ENCODE results near the gene RTP2. TPM values are rescaled to one million over a fixed set of nuclear protein-coding genes. Genes with fewer than 3 reads are reported as not detected.

Gene RTP2
- total RNA-seq, 4 donors from 2014 or later, result not detected

DNA sequence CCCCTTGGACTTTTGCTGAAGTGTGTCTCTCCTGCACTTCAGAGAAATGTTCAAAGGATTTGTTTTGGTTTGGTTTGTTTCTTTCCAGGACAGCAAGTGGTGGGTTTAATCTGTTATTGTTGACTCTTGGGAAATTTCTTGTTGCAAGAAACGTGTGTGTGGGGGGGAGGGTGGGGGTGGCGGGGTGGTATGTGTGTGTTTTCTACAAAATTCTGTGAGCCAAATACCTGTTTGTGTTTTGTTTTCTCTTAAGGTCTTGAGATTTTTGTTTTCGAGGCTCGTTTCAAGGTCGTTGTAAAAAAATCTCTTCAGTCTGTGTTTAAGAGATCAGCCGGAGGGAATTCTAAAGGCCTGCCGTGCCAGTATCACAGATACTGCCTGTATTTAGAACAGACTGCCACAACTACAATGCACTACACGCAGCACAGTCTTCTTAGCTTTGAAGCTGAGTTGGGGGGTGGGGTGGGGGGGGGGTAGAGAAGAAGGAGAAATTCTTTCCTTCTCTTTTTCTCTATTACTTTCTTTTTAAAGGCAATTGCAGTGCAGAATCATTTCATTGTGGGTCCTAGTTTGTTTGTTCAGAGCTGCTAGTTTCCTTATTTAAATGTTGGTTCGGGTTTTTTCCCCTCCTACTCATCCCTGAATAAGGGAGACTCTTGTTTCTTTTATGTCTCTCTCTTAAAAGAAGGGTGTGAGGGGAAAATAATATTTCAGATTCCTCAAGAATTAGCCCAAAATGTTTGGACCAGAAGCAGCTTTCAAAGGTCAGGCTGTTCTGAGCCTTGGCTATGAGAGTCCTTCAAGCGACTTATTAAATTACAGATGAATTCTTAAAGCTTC, 44.3 kb upstream of the RTP2 start:
- peak overlapping the region; percentile 69 to 82 (median 74) for H3K4me3 ChIP-seq
- no peaks in the 10 kb centered on the region for H3K9me3 ChIP-seq
- peaks cover 17 to 76% (median 39%) of the 10 kb centered on the region in 3 donors for H3K4me1 ChIP-seq
- intact Hi-C loops (cut with DNase I), result loop anchor here (10.0 kb wide), 1 partner anchor 308 kb away; no protein-coding TSS in a partner anchor
- no peaks in the 10 kb centered on the region for H3K36me3 ChIP-seq
- peak overlapping the region; percentile 96 to 99 (median 98) for H3K27ac ChIP-seq
- WGBS, 2 donors, result 11 to 18% methylated on average over 10 of the region's 10 CpGs
- no peaks in the 10 kb centered on the region for H3K27me3 ChIP-seq
- TF ChIP-seq, protein P1, sequence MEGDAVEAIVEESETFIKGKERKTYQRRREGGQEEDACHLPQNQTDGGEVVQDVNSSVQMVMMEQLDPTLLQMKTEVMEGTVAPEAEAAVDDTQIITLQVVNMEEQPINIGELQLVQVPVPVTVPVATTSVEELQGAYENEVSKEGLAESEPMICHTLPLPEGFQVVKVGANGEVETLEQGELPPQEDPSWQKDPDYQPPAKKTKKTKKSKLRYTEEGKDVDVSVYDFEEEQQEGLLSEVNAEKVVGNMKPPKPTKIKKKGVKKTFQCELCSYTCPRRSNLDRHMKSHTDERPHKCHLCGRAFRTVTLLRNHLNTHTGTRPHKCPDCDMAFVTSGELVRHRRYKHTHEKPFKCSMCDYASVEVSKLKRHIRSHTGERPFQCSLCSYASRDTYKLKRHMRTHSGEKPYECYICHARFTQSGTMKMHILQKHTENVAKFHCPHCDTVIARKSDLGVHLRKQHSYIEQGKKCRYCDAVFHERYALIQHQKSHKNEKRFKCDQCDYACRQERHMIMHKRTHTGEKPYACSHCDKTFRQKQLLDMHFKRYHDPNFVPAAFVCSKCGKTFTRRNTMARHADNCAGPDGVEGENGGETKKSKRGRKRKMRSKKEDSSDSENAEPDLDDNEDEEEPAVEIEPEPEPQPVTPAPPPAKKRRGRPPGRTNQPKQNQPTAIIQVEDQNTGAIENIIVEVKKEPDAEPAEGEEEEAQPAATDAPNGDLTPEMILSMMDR (IDR thresholded peaks at IDR 0.05), result no peak
- TF ChIP-seq POLR2A (IDR thresholded peaks at IDR 0.05), result no peak
- no peak for DNase-seq

DNA sequence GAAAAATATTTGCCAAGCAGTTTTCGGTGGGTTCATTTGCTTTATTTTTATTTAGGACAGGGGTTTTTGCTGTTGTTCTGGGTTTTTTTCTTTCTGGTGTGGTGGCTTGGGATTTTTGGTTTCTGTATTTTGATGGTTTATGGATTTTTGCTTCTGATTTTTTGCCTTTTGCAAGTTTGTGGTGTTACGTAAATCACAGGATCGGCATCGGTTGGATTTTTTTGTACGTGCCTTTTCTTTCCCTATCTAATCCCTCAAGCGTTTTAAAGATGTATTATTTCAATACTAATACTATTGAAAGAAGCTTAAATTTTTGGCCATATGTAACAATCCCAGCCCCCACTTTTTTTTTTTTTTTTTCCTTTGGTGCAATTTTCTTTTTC, 43.7 kb upstream of the RTP2 start:
- intact Hi-C loops (cut with DNase I), result loop anchor here (10.0 kb wide), 1 partner anchor 309 kb away; no protein-coding TSS in a partner anchor
- Histone ChIP-seq H3K27me3 (no peaks in the 10 kb centered on the region), H3K36me3 (no peaks in the 10 kb centered on the region), H3K4me1 (peaks cover 17 to 76% (median 37%) of the 10 kb centered on the region in 3 donors), H3K9me3 (no peaks in the 10 kb centered on the region), H3K4me3 (peak overlapping the region; percentile 69 to 82 (median 74)), H3K27ac (peak overlapping the region; percentile 96 to 99 (median 98))
- TF ChIP-seq POLR2A (IDR thresholded peaks at IDR 0.05), result no peak
- TF ChIP-seq, protein P1 (IDR thresholded peaks at IDR 0.05), result no peak
- WGBS, 2 donors, result 2% methylated on average over 6 of the region's 6 CpGs
- no peak for DNase-seq

DNA sequence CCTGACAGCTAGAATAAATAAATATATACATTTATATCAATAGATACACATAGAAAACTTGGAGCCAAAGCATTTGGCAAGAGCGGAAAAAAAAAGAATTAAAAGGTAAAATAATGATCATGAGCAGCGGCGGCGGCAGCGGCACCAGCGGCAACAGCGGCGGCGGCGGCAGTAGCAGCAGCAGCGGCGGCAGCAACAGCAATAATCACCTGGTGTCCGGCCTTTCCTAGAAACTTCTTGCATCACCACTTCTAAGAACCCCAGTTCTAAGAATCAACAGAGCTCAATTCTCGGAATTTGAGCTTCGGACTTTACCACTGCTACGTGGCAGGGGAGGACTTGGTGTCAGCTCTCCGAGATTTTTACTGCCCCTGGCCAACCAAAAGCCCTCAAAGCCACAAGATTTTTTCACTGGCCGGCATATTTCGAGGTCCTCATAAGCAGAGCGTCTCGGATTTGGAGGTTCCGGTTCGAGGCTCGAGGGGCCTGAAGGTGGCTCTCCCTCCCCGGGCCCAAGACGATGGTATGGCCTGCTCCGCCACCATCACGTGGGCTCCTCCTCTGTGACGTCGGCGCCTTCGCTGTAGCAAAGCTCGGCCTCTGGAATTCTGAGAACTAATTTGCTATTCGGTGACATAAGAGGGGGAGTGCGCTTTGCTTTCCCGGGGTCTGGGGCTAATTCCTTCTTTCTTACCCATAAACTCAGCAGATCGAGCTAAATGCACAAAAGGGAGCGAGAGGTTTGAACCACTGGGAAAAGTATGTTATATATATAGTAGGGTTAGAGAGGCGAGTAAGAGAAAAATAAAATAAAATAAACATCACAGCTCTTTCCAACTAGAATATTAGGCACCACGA, 43.1 kb upstream of the RTP2 start, which contains the start of gene BCL6:
BCL6 (minus strand) TSS at position 268 of the 858 bp plus-strand sequence. CDS start 11,775 bp downstream, outside the sequence.
- peaks cover 20 to 76% (median 36%) of the 10 kb centered on the region in 3 donors for H3K4me1 ChIP-seq
- 0% methylated on average over 24 to 35 of the region's 40 CpGs for WGBS, 2 donors
- DNase-seq, result peak; percentile 69
- no peaks in the 10 kb centered on the region for H3K27me3 ChIP-seq
- no peaks in the 10 kb centered on the region for H3K36me3 ChIP-seq
- H3K9me3 ChIP-seq, result no peaks in the 10 kb centered on the region
- peak in 3 of 4 donors; percentile 93 to 99 (median 98) for TF ChIP-seq POLR2A (IDR thresholded peaks at IDR 0.05)
- TF ChIP-seq, protein P1 (IDR thresholded peaks at IDR 0.05), result peak in 2 of 6 experiments; percentile 4 to 34
- H3K4me3 ChIP-seq, result peak within 1 kb of the TSS; percentile 69 to 82 (median 74)
- peak within 1 kb of the TSS; percentile 96 to 99 (median 98) for H3K27ac ChIP-seq
- intact Hi-C loops (cut with DNase I), result loop anchor here (10.0 kb wide), 1 partner anchor 309 kb away; no protein-coding TSS in a partner anchor

DNA sequence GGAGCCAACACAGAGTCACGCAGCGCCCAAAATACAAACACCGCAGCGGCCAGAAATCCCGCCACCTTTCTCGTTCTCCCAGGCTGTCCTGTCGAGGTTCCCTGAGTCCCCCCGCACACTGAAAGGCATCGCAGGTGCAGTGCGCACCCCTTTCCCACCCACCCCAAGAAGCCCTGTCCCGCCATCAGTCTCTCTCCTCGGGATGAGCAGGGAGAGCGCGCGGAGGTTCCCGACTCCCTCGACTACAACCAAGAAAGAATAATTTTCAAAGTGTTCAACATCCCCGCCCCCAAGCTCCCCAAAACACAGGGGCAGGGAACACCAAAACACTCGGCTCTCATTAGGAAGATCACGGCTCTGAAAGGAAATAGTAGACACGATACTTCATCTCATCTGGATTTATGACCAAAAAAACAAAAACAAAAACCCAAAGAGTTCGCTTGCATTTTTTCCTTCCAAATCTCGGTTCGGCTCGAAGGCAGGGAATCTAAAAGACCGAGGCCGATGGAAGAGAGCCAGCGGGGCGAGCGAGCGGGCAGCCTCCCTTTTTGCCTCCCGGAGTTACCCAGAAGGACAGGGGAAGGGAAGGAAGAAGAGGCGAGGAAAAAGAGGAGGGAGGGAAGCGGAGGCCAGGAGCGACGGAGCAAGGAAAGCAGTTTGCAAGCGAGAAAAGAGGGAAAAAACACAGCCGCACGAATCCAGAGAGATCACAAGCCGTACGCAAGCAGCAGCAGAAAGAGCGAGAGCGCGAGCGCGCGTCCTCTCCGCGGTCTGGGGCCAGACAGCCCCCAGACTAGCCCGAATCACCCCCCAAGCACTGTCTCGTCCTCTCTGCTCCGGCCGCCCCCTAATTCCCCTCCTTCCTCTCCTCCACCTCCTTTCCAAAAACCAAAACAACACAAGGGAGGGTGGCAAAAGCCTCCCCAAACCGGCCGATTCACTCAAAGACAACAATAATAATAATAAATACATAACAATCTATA, 42.1 kb upstream of the RTP2 start:
- intact Hi-C loops (cut with DNase I), result loop anchor here (5.0 to 10.0 kb wide), 3 partner anchors 310 to 1208 kb away; no protein-coding TSS in a partner anchor
- no peaks in the 10 kb centered on the region for H3K27me3 ChIP-seq
- WGBS, 2 donors, result 0% methylated on average over 38 to 48 of the region's 55 CpGs
- H3K4me1 ChIP-seq, result peaks cover 17 to 76% (median 32%) of the 10 kb centered on the region in 3 donors
- TF ChIP-seq POLR2A (IDR thresholded peaks at IDR 0.05), result peak in 2 of 4 donors; percentile 1 to 12
- TF ChIP-seq, protein P1 (IDR thresholded peaks at IDR 0.05), result no peak
- H3K9me3 ChIP-seq, result no peaks in the 10 kb centered on the region
- DNase-seq, result no peak
- H3K36me3 ChIP-seq, result no peaks in the 10 kb centered on the region
- peak overlapping the region; percentile 69 to 82 (median 74) for H3K4me3 ChIP-seq
- H3K27ac ChIP-seq, result peak overlapping the region; percentile 96 to 99 (median 98)

All from esophagus squamous epithelium (tissue), 5 donors.